AG09309 (cell line): Measurements from ENCODE around the gene PPM1H.
"Not testable (repeated sequence)": the region's sequence is repeated elsewhere in the genome, so short reads cannot be mapped to it uniquely, and the experiment has no call there.

Experiments used
- DNase-seq: peaks from one replicate; pipeline ENCODE4 v3.0.0-alpha.2; 2010; ENCODE audit warnings: low read depth
- H3K4me3 ChIP-seq: 2 replicates; pipeline ENCODE4 v1.5.1; 2011; ENCODE audit warnings: mild to moderate bottlenecking, low read depth, low read length, moderate library complexity; ENCODE audit not compliant: control insufficient read depth
- TF ChIP-seq, protein P1 (sequence below): IDR thresholded peaks from 2 replicates; pipeline ENCODE4 v1.5.1; 2011; ENCODE audit warnings: mild to moderate bottlenecking, low read depth, low read length, inconsistent platforms; ENCODE audit not compliant: insufficient read depth, control insufficient read depth; ENCODE audit errors: missing control alignments

Gene PPM1H

DNA sequence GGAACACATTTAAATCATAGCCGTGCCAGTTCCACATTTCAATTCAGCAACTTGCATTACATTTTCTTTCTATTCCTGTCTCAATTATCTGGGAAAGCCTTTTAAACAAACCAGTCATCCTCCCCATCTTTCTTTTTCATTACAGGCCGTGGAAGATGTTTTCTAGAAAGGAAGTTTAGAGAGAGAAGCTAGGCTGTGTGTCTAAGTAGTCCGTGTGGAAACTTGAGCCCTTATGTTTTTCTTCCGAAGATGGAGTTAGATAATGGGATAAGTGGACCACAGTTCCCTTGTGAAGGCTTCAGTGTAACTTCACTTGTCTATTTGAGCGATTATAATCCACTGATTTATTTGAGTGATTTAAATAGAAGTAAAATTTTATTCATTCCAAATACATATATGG, 12.4 kb upstream of the PPM1H start:
- TF ChIP-seq, protein P1, sequence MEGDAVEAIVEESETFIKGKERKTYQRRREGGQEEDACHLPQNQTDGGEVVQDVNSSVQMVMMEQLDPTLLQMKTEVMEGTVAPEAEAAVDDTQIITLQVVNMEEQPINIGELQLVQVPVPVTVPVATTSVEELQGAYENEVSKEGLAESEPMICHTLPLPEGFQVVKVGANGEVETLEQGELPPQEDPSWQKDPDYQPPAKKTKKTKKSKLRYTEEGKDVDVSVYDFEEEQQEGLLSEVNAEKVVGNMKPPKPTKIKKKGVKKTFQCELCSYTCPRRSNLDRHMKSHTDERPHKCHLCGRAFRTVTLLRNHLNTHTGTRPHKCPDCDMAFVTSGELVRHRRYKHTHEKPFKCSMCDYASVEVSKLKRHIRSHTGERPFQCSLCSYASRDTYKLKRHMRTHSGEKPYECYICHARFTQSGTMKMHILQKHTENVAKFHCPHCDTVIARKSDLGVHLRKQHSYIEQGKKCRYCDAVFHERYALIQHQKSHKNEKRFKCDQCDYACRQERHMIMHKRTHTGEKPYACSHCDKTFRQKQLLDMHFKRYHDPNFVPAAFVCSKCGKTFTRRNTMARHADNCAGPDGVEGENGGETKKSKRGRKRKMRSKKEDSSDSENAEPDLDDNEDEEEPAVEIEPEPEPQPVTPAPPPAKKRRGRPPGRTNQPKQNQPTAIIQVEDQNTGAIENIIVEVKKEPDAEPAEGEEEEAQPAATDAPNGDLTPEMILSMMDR: no peak
- H3K4me3 ChIP-seq: no peak overlapping the region
- DNase-seq: no peak

DNA sequence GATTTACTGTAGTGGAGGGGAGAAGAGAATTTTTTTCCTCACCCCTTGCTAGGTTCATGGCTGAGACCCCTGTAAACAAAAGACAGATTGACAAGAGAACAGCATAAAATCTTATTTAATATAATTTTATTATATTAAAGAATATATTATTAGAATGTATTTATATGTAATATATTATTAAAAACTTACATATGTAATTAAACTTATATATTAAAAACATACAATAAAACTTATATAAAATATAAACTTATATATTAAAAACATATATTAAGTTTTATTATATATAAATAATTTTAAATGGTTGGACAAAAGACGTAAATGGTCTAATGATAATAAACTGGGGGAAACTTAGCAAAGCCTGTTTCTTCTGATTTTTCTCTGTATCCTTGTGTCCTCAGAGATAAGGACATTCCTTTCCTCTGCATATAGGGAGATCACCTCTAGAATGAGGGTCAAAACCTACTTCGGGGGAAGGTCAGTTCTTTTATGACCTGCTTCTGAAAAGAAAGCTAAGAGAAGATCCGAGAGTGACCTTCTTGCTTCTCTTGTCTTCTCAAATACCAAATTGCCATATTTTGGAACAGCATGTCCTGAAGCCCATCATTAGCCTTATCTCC, 8.9 kb upstream of the PPM1H start:
- TF ChIP-seq, protein P1: no peak
- no peak overlapping the region for H3K4me3 ChIP-seq
- DNase-seq: no peak

DNA sequence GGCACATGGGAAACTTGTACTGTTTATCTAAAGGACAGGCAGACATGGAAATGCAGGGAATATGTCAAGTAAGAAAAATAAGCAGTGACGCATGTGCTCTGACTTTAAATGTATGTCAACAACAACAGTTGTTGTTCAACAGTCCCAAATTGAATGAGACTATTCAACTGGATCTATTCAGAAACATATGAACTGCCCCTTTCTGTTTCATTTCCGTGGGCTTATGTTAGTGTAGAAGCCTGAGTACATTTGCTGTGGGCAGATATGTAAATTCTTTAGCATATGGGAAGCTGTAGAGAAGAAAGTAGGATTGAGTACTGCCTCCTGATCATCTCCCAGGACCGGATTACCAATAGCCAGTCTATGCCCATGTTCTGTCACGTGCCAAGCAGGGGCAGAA, 7.4 kb upstream of the PPM1H start:
- DNase-seq, H3K4me3 ChIP-seq: not testable (repeated sequence)

DNA sequence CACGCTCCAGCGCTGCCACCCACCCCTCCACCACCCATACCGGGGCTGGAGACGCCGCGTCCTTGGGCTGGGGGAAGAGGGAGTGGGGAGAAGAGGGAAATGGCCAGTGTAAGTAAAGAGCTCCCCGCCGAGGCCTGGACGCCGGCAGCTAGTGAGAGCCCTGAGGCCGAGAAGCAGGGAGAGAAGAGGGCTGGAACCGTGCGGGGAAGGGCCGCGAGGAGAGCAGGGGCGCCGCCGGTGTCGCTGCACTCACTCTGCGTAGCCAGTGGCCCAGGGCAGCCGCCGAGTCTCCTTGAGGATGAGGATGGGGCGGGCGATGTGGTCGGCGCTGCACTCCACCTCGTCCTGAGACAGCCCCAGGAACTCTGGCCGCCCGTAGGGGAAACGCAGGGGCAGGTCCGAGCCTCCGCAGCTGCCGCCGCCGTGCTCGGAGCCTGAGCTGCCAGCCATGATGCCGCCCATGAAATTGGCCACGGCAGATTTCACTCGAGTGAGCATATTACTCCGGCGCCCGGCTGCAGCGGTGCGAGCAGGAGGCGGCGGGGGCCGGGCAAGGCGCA, 631 bp downstream of the PPM1H start:
- TF ChIP-seq, protein P1: peak; percentile 6
- peak overlapping the region; percentile 85 for H3K4me3 ChIP-seq
- DNase-seq: no peak

DNA sequence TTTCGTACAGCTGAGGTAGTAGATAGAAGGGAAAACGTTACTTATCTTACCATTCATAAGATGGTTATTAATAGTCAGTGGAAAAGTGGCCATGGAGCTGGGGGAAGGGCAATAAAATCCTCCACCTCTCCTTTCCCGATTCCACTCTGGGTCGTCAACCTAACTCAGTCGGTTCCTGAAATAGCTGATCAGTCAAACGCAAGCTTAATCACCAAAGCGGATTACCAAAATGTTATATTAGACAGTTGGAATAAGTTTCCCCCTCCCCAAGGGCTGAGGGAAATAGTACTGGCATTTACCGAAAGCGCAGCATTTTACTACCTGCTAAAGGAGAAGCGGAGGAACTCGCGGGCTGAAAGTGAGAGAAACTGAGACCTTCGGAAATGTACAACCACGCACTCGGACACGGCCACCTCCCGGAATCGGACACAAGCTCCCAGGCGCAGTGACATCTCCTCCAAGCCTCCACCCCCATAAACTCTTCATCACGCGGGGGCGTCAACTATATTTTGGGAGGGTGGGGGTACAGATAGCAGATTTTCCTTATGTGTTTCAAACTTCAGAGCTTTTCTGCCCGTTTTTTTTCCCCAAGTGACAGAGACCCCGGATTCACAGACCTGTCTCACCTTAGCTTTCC, 1.2 kb downstream of the PPM1H start:
- no peak for DNase-seq
- TF ChIP-seq, protein P1: no peak
- H3K4me3 ChIP-seq: peak overlapping the region; percentile 85

DNA sequence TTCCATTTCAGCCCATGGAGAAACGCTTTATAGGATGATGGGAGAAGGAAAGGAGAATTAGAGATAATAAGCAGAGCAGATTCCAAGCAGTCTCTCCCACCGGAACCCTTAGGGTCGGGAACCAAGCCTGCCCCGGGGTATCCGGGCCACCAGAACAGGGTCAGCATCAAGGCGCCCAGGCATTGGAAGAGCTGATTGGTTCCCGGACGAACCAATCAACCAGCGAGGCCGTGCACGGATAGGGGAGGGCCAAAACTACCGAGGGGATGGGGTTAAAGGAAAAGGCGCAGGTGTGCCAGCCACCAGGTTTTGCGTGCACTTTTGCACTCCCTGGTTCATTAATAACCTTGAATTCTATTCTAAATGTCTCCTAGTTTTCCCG, 1.7 kb downstream of the PPM1H start:
- DNase-seq: no peak
- H3K4me3 ChIP-seq: peak overlapping the region; percentile 85

DNA sequence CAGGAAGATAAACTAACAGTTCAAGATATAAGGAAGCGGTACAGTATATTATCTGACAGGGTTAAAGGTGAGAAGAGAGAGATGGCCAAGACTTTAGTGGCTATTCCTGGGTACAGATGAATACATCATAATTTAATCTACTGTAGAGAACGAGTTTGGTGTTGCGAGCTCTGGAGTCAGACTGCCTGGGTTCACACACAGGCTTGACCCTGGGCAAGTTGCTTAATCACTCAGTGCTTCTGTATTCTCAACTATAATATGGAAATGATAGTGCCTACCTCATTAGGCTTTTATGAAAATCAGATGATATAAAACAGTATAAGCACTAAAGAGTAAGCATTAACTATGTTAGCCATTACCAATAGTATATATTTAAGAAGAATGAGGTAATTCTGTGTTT, 3.5 kb downstream of the PPM1H start:
- DNase-seq: no peak
- TF ChIP-seq, protein P1: no peak
- no peak overlapping the region for H3K4me3 ChIP-seq

More for the DNA sequence above, 1.7 kb downstream of the PPM1H start:
- TF ChIP-seq, protein P1: no peak
